ENCODE measurements around the gene OXTR. TPM values are rescaled to one million over a fixed set of nuclear protein-coding genes. Genes with fewer than 3 reads are reported as not detected.

The OXTR gene
- total RNA-seq, 2 experiments from 2014 or later = 0.42 to 0.45 TPM

DNA sequence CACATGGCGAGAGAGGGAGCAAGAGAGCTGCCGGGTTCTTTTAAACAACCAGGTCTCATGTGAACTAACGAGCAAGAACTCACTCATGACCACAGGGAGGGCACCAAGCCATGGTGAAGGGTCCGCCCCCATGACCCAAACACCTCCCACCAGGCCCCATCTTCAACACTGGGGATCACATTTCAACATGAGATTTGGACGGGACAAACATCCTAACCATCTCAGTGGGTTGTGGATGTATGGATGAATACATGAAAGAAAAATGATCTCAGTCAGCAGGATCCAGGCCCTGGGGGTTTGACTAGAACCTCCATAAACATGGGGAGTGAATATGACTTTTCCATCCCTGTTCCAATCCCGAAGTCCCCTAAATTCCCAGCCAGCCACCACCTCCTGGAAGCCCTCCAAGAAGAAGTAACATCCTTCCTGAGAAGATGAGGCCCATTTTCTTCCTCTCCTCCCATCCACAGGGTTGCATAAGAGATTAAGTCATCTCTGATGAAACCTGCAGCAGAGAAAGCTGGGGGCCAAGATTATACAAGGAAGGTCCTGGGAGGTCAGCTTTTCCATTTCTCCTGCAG lies 26.3 kb downstream of the OXTR start:
- Mint-ChIP-seq H3K4me1 (peaks cover 2% of the 10 kb centered on the region), H3K36me3 (no peaks in the 10 kb centered on the region), H3K9me3 (no peaks in the 10 kb centered on the region), H3K27me3 (peaks cover 9% of the 10 kb centered on the region), H3K4me3 (no peak overlapping the region), H3K27ac (no peak overlapping the region)
- ATAC-seq (ENCODE audit: low read depth) (no peak), DNase-seq (no peak)
- POLR2A ChIA-PET = no interaction called here

DNA sequence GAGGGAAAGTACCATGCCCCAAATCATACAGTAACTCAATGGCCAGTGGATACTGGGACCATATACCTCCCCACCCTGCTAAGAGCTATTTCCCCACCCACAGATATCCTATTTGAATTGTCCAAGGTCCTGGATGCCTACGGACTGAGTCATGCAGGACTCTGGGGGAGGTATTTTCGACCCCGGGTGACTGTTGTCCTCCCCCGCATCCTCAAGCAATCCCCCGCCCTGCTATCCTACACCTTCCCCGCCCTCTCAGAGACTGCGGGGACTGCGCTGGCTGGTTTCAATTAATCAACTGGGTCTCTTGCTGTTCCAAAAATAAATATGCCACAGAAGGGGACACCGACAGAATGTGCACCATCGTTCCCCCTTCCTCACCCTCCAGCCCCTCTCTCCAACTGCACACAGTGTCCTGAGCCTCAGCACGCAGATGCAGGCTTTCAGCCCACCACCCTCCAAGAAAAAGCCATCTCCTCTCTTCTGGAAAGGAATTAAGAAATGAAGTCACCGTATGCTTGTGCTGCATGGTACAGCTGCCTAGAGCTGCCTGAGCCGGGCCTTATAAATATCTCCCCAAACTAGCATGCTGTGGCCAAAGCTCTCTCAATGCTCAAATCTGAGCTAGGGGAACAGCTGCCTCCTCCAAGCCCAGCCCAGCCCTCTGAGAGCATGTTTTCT lies 27.7 kb downstream of the OXTR start:
- no peak for DNase-seq
- Mint-ChIP-seq H3K4me3 (no peak overlapping the region), H3K9me3 (no peaks in the 10 kb centered on the region), H3K4me1 (peaks cover 2% of the 10 kb centered on the region), H3K27ac (no peak overlapping the region), H3K36me3 (no peaks in the 10 kb centered on the region), H3K27me3 (peaks cover 13% of the 10 kb centered on the region)
- POLR2A ChIA-PET = no interaction called here
- ATAC-seq (ENCODE audit: low read depth) = no peak

DNA sequence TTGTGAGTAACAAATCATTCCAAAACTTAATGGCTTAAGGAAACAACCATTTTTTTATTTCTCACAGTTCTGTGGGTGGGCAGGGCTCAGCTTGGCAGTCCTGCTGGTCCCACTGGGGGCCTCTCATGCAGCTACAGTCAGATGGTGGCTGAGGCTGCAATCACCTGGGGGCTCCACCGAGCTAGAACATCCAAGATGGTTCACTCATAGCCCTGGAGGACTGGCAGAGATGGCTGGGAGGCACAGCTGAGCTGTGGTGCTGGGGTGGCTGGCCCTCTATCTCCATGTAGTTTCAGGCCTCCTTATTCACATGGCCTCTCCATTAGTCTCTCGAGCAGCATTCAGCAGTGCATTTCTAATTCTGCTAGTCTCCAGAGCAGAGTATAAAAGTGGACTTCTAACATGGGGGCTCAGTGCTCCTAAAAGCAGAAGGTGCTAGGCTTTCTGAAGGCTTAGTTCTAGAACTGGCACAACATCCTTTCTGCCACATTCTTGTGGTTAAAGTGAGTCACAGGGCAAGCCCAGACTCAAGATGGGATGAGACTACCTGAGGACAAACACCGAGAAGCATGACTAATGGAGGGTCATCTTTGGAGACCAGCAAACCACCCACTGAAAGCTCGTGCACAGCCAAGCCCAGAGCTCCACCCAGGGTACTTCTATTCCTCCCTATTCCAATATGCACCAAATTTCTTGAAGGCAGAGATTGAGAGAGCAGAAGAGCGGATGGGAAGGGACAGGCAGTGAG lies 29.5 kb downstream of the OXTR start:
- ATAC-seq (ENCODE audit: low read depth) = no peak
- POLR2A ChIA-PET = no interaction called here
- Mint-ChIP-seq H3K27me3 (peaks cover 13% of the 10 kb centered on the region), H3K4me1 (peaks cover 2% of the 10 kb centered on the region), H3K36me3 (no peaks in the 10 kb centered on the region), H3K4me3 (no peak overlapping the region), H3K27ac (no peak overlapping the region), H3K9me3 (no peaks in the 10 kb centered on the region)
- no peak for DNase-seq

DNA sequence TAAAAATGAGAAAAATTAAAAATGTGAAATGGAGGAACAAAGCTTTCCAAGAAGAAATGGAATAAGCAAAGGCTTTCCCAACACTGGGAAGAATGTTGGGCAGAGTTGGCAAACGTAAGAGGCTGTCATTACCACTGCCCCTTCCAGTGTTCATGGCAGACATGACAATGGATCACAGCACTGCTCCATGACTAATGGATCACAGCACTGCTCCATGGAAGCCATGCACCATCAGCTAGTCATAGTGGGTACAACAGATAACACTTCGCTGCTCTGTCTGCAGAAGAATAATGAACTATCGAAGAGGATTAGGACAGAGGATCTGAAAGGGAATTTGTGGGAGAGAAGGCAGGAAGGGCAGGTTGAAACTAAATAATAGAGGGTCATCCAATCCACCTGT lies 30.8 kb downstream of the OXTR start:
- Mint-ChIP-seq H3K9me3 (no peaks in the 10 kb centered on the region), H3K4me1 (peaks cover 2% of the 10 kb centered on the region), H3K4me3 (no peak overlapping the region), H3K27me3 (peaks cover 13% of the 10 kb centered on the region), H3K36me3 (no peaks in the 10 kb centered on the region), H3K27ac (no peak overlapping the region)
- no peak for ATAC-seq (ENCODE audit: low read depth)
- no peak for DNase-seq
- POLR2A ChIA-PET = no interaction called here

DNA sequence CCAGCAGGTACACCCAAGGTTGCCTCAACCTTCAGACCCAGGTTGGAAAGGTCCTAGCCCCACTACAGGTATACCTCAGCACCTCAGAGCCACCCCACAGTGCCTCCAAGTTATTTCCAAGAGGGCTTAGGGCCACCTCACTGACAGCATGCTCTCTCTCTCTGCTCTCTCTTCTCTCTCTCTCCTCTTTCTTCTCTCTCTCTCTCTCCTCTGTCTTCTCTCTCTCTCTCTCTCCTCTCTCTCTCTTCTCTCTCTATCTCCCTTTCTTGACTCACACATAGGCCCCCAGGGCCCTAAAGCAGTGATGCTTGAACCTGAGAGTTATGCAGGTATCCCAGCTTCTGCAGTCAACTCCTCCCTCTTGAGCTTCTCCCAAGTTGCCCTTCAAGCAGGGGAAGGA lies 31.6 kb downstream of the OXTR start:
- no peaks in the 10 kb centered on the region for H3K36me3 Mint-ChIP-seq
- H3K4me1 Mint-ChIP-seq = peaks cover 2% of the 10 kb centered on the region
- no peak for ATAC-seq (ENCODE audit: low read depth)
- no peak for DNase-seq
- no peaks in the 10 kb centered on the region for H3K9me3 Mint-ChIP-seq
- peaks cover 13% of the 10 kb centered on the region for H3K27me3 Mint-ChIP-seq
- POLR2A ChIA-PET = no interaction called here
- H3K27ac Mint-ChIP-seq = no peak overlapping the region
- H3K4me3 Mint-ChIP-seq = no peak overlapping the region

DNA sequence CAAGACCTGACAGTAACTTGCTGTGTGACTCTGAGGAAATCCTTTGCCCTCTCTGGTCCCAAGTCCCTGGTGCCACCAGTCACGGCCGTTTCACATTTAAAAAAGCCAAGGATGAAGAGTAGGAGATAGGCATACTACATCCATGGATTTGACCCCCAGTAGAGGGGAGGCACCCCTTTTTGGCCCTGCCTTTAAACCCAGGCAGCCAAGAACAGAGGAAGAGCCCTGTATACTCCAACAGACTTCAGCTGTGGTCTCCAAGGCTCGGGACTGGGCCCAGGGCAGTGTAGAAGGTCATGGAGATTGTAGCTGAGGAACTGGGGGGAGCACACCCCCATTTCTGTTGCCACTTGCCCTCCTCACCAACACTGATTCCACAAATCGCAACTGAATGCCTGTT lies 32.1 kb downstream of the OXTR start:
- no peak for ATAC-seq (ENCODE audit: low read depth)
- Mint-ChIP-seq H3K27ac (no peak overlapping the region), H3K4me3 (no peak overlapping the region), H3K9me3 (no peaks in the 10 kb centered on the region), H3K36me3 (no peaks in the 10 kb centered on the region), H3K27me3 (peaks cover 13% of the 10 kb centered on the region), H3K4me1 (peaks cover 2% of the 10 kb centered on the region)
- no peak for DNase-seq
- POLR2A ChIA-PET = no interaction called here

DNA sequence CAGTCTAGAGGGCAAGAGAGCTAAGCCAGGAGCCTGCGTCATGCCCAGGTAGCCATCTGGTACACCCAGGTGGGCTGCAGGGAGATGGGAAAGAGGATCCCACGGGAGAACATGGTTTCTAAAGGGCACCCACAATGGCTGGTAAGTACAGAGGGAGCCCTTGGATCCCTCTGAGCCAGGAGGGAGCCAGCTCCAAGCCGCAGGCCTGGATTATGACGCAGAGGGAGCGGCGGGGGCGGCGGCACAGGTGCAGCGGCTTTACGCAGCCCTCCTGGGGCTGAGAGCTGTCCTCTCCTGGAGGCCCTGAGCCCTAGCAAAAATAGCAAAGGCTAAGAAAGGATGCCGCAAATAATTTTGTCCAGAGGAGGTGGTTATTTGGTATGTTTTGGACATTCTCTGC lies 33.0 kb downstream of the OXTR start:
- Mint-ChIP-seq H3K36me3 (no peaks in the 10 kb centered on the region), H3K27ac (no peak overlapping the region), H3K4me3 (no peak overlapping the region), H3K27me3 (peaks cover 6% of the 10 kb centered on the region), H3K4me1 (peaks cover 2% of the 10 kb centered on the region), H3K9me3 (no peaks in the 10 kb centered on the region)
- ATAC-seq (ENCODE audit: low read depth) (no peak), DNase-seq (no peak)
- POLR2A ChIA-PET = no interaction called here

DNA sequence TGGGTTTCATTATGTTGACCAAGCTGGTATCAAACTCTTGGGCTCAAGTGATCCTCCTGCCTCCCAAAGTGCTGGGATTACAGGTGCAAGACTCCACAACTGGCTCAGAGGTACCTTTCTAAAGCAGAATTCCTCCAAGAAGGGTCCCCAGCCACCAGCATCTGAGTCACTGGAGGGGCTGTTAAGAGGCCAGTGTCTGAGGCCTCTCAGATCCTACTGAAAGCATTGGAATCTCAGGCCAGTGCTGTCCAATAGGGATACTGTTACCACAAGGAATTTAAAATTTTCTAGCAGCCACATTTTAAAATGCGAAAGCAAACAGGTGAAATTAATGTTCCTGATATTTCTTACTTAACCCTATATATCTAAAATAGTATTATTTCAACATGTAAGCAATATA lies 34.5 kb downstream of the OXTR start:
- DNase-seq (no peak), ATAC-seq (ENCODE audit: low read depth) (no peak)
- POLR2A ChIA-PET = no interaction called here
- H3K4me3 Mint-ChIP-seq = no peak overlapping the region
- no peak overlapping the region for H3K27ac Mint-ChIP-seq
- no peaks in the 10 kb centered on the region for H3K4me1 Mint-ChIP-seq
- H3K27me3 Mint-ChIP-seq = peaks cover 6% of the 10 kb centered on the region
- H3K9me3 Mint-ChIP-seq = no peaks in the 10 kb centered on the region
- no peaks in the 10 kb centered on the region for H3K36me3 Mint-ChIP-seq

DNA sequence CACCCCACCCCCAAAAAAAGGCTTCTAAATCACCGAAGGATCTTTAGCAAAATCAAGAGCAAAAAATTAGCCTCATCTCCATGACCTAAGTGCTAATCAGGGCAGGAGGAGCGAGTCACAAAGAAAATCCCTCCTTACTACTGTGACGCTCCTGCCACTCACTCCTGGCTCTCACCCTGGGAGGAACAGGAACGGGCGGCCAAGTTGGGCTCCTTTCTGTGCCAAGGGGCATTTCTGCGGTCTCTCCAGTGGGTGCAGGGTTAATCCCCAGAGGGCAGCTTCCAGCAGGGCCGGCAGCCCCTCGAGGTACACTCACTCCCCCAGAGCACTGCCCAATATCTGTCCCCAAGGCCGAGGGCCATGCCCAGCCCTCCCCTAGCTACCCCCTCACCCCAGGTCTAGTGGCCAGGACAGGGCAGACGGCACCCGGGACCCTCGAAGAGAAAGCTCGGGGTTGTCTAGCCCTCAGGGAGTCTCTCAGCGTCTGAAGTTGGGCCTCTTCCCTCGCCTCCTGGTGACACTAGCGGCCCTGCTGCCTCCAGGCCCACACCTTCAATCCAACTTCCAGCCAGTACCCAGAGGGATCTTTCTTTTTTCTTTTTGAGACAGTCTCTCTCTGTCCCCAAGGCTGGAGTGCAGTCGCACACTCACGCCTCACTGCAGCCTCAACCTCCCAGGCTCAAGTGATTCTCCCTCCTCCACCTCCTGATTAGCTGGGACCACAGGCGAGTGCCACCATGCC lies 35.1 kb downstream of the OXTR start:
- DNase-seq (no peak), ATAC-seq (ENCODE audit: low read depth) (no peak)
- no peaks in the 10 kb centered on the region for H3K9me3 Mint-ChIP-seq
- H3K27me3 Mint-ChIP-seq = peaks cover 6% of the 10 kb centered on the region
- POLR2A ChIA-PET = no interaction called here
- no peaks in the 10 kb centered on the region for H3K36me3 Mint-ChIP-seq
- no peak overlapping the region for H3K4me3 Mint-ChIP-seq
- H3K27ac Mint-ChIP-seq = no peak overlapping the region
- no peaks in the 10 kb centered on the region for H3K4me1 Mint-ChIP-seq

DNA sequence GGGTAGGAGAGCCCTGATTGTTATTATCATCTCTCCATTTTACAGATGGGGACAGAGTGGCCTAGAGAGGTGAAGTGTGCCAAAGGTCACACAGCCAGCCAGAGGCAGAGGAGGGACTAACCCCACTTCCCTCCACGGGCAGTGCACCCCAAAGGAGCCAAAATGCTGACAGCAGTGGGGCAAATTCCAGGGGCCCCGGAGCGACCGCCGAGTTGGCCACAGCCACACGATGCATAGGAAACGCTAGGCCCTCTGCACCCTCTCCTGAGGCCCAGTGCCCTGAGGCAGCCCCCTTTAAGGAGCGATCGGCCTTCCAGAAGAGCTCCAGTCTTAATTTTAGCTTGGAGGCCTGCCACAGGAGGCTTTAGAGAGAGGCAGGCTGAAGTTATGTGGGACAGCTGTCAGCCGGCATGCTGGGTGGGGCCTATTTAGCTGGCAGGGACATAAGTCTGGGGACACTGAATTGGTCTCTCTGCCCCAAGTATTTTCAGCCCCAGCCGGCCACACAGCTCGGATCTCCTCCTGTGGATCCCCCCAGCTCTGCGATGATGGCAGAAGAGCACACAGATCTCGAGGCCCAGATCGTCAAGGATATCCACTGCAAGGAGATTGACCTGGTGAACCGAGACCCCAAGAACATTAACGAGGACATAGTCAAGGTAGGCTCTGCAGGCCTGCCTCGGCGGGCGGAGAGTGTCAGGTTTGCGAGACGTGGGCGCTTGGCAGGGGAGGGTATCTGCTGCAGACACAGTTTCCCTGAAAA lies 35.9 kb downstream of the OXTR start, which contains the start of gene CAV3:
Gene CAV3 (plus strand): TSS at position 471 of the 763 bp plus-strand sequence. CDS start 75 bp downstream, at position 546.
- Mint-ChIP-seq H3K27me3 (peaks cover 6% of the 10 kb centered on the region), H3K9me3 (no peaks in the 10 kb centered on the region), H3K36me3 (no peaks in the 10 kb centered on the region), H3K4me3 (no peak within 1 kb of the TSS), H3K4me1 (no peaks in the 10 kb centered on the region), H3K27ac (no peak within 1 kb of the TSS)
- ATAC-seq (ENCODE audit: low read depth) = no peak
- no peak for DNase-seq
- POLR2A ChIA-PET = no interaction called here

DNA sequence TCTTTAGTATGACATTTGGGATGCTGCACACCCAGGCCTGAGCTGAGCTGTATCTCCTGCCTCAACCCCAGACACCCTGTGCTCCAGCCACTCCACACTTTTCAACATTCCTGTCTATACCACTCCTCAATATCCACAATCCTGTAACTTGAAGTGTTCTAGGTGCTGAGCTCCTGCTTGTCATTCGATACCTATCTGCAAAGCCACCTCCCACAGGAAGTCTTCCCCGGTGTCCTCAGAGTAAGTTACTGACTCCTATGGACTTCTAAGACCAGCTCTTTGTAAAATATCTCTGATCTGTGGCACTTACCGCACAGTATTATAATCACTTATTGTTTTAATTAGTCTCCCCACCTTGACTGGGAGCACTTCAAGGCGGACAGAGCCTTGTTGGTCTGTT lies 37.0 kb downstream of the OXTR start:
- Mint-ChIP-seq H3K36me3 (no peaks in the 10 kb centered on the region), H3K27ac (no peak overlapping the region), H3K27me3 (peaks cover 3% of the 10 kb centered on the region), H3K9me3 (no peaks in the 10 kb centered on the region), H3K4me3 (no peak overlapping the region), H3K4me1 (no peaks in the 10 kb centered on the region)
- no peak for DNase-seq
- POLR2A ChIA-PET = no interaction called here
- no peak for ATAC-seq (ENCODE audit: low read depth)

DNA sequence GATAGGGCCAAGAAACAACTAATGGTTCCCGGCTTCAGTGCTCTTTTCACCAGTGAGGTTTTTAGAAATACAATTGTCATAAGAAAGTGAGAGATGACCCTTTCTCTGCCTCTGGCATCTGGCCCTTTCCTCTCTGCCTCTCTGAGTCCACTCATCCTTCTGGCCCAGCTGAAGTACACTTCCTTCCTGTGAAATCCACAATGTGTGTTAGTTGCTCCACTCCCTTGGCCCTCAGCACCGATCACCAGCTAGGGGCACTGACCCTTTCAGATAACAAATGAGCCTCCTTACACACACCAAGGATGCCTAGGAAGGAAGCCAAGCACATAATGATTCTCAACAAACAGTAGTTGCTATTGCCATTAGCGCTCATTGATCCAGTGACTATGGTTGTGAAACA lies 38.8 kb downstream of the OXTR start:
- H3K36me3 Mint-ChIP-seq = no peaks in the 10 kb centered on the region
- ATAC-seq (ENCODE audit: low read depth) (no peak), DNase-seq (no peak)
- no peak overlapping the region for H3K4me3 Mint-ChIP-seq
- POLR2A ChIA-PET = no interaction called here
- H3K4me1 Mint-ChIP-seq = no peaks in the 10 kb centered on the region
- no peak overlapping the region for H3K27ac Mint-ChIP-seq
- no peaks in the 10 kb centered on the region for H3K27me3 Mint-ChIP-seq
- peaks cover 3% of the 10 kb centered on the region for H3K9me3 Mint-ChIP-seq

DNA sequence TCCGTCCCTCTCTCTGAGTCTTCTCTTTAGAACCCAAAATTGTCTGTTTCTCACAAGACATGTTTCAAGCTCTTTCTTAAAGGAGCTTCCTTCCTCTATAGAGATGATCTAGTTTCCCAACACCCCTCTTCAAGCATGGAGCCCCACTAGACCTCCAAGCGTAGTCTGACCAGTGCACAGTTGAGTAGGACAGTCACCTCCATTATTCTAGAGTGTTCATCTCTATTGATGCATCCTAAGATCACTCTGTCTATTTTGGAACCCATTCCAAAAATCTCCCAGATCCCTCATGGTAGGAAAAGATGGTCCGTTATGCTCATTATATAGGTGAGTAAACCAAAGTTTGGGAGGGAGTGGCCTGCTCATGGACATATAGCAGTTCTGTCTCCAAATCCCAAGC lies 39.9 kb downstream of the OXTR start:
- ATAC-seq (ENCODE audit: low read depth) = no peak
- no peaks in the 10 kb centered on the region for H3K36me3 Mint-ChIP-seq
- H3K27me3 Mint-ChIP-seq = no peaks in the 10 kb centered on the region
- H3K4me1 Mint-ChIP-seq = no peaks in the 10 kb centered on the region
- POLR2A ChIA-PET = no interaction called here
- H3K4me3 Mint-ChIP-seq = no peak overlapping the region
- H3K27ac Mint-ChIP-seq = no peak overlapping the region
- H3K9me3 Mint-ChIP-seq = peaks cover 3% of the 10 kb centered on the region
- DNase-seq = no peak
